BLaER1 (cell line): ENCODE results near the gene CFAP299.
"Not testable (repeated sequence)": the region's sequence is repeated elsewhere in the genome, so short reads cannot be mapped to it uniquely, and the experiment has no call there.

ENCODE experiments used
- H3K27ac ChIP-seq: shearing (Covaris generic); formaldehyde crosslinking; 2 replicates; pipeline ENCODE4 v1.8.1; 2022
- H3K27me3 ChIP-seq: shearing (Covaris generic); formaldehyde crosslinking; 2 replicates; pipeline ENCODE4 v1.8.1; 2022
- H3K36me3 ChIP-seq: shearing (Covaris generic); formaldehyde crosslinking; 2 replicates; pipeline ENCODE4 v1.8.1; 2022
- H3K4me1 ChIP-seq: shearing (Covaris generic); formaldehyde crosslinking; 2 replicates; pipeline ENCODE4 v1.8.1; 2022
- H3K4me2 ChIP-seq: shearing (Covaris generic); formaldehyde crosslinking; 2 replicates; pipeline ENCODE4 v1.8.1; 2022
- H3K4me3 ChIP-seq: shearing (Covaris generic); formaldehyde crosslinking; 2 replicates; pipeline ENCODE4 v1.8.1; 2022
- H3K9ac ChIP-seq: shearing (Covaris generic); formaldehyde crosslinking; 2 replicates; pipeline ENCODE4 v1.8.1; 2022
- H3K9me3 ChIP-seq: shearing (Covaris generic); formaldehyde crosslinking; 2 replicates; pipeline ENCODE4 v1.8.1; 2022
- H4K20me1 ChIP-seq: shearing (Covaris generic); formaldehyde crosslinking; 2 replicates; pipeline ENCODE4 v1.8.1; 2022
- Cebpa-rat ChIP-seq: shearing (Covaris generic); IDR thresholded peaks from 2 replicates; pipeline ENCODE4 v1.8.1; 2022

Gene CFAP299

DNA sequence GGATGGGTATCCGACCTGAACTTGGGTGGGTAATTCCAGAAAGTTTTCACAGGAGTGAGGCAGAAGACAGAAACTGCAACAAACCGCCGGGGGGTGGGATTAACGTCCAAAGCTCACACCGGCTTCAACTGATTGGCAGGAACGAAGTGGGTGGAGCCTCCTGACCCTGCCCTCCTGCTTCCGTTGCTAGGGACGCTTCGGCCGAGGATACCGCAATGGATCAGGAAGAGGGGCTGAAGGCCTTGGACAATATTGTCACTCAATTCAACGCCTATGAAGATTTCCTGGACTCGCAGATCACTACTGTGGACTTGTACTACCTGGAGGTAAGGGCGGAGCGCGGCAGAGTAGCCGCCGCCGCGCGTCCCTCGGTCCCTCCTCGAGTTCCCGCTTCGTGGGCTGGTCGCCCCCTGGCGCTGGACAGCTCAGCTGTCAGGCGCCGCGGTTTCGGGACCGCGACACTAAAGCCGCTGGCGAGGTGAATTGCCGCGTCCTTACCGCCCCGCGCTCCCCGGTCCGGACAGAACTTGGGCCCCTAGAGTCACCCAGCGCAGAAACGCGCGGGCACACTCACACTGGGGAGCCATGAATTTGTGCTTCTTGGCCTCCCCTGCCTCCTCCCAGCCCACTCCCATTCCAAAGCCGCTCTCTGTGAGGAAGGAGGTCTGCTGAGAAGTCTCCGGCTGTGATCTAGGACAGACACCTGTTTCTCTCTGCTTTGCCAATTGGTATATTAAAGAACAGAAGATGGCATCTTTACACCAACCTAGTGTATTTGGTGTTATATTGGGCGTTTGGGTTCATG lies at the start of gene CFAP299:
Gene CFAP299 (plus strand): TSS at position 177 of the 805 bp plus-strand sequence.
- no peak for TF ChIP-seq Cebpa-rat
- H3K4me3 ChIP-seq, result no peak within 1 kb of the TSS
- peaks cover 9% of the 10 kb centered on the region for H3K9me3 ChIP-seq
- no peaks in the 10 kb centered on the region for H3K27me3 ChIP-seq
- H3K4me2 ChIP-seq, result no peak within 1 kb of the TSS
- no peak within 1 kb of the TSS for H3K27ac ChIP-seq
- no peaks in the 10 kb centered on the region for H3K4me1 ChIP-seq
- no peaks in the 10 kb centered on the region for H3K36me3 ChIP-seq
- H4K20me1 ChIP-seq, result no peaks in the 10 kb centered on the region
- H3K9ac ChIP-seq, result no peak within 1 kb of the TSS

DNA sequence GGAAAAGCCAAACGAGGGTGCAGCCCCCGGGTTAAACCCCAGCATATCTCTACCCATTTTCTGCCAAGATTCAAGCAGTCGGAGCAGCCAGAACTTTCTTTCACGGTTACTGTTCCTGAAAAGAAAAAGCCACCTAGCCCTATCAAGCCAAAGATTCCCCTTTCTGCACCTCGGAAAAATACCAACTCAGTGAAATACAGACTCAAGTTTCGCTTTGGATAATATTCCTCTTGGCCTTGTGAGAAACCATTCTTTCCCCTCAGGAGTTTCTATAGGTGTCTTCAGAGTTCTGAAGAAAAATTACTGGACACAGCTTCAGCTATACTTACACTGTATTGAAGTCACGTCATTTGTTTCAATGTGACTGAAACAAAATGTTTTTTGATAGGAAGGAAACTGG lies 49.1 kb upstream of the CFAP299 start:
- no peaks in the 10 kb centered on the region for H3K4me1 ChIP-seq
- no peak overlapping the region for H3K4me2 ChIP-seq
- no peaks in the 10 kb centered on the region for H4K20me1 ChIP-seq
- H3K27ac ChIP-seq, result no peak overlapping the region
- no peaks in the 10 kb centered on the region for H3K27me3 ChIP-seq
- H3K9ac ChIP-seq, result no peak overlapping the region
- TF ChIP-seq Cebpa-rat, result no peak
- no peaks in the 10 kb centered on the region for H3K9me3 ChIP-seq
- H3K36me3 ChIP-seq, result no peaks in the 10 kb centered on the region
- H3K4me3 ChIP-seq, result no peak overlapping the region

DNA sequence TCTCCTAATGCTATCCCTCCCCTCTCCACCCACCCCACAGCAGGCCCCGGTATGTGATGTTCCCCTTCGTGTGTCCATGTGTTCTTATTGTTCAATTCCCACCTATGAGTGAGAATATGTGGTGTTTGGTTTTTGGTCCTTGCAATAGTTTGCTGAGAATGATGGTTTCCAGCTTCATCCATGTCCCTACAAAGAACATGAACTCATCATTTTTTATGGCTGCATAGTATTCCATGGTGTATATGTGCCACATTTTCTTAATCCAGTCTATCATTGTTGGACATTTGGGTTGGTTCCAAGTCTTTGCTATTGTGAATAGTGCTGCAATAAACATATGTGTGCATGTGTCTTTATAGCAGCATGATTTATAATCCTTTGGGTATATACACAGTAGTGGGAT lies 44.9 kb upstream of the CFAP299 start:
- H3K4me3 ChIP-seq, H3K9me3 ChIP-seq, H3K36me3 ChIP-seq, H3K4me2 ChIP-seq, H3K9ac ChIP-seq, H3K27ac ChIP-seq, H4K20me1 ChIP-seq, H3K4me1 ChIP-seq, H3K27me3 ChIP-seq: not testable (repeated sequence)

DNA sequence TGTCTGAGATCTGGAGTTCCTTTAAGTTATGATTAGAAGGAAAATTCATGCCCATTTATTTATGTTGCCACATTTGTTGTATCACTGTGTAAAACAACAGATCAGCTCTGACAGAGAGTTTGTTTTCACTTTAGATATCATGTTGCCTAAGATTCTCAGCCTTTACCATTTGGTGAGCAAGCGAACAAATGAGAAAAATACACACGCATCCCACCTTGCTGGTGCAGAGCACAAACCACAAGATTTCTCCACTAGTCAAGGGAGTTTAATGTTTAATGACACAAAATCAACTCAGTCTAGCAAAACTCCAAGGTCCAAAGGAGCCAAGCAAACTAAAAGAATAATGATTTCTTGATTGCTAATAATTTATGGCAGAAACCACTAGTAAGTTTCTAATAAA lies 41.3 kb upstream of the CFAP299 start:
- Histone ChIP-seq H3K4me3 (no peak overlapping the region), H3K4me1 (no peaks in the 10 kb centered on the region), H3K36me3 (no peaks in the 10 kb centered on the region), H3K4me2 (no peak overlapping the region), H3K9me3 (no peaks in the 10 kb centered on the region), H3K9ac (no peak overlapping the region), H3K27ac (no peak overlapping the region), H4K20me1 (no peaks in the 10 kb centered on the region), H3K27me3 (no peaks in the 10 kb centered on the region)
- TF ChIP-seq Cebpa-rat, result no peak

DNA sequence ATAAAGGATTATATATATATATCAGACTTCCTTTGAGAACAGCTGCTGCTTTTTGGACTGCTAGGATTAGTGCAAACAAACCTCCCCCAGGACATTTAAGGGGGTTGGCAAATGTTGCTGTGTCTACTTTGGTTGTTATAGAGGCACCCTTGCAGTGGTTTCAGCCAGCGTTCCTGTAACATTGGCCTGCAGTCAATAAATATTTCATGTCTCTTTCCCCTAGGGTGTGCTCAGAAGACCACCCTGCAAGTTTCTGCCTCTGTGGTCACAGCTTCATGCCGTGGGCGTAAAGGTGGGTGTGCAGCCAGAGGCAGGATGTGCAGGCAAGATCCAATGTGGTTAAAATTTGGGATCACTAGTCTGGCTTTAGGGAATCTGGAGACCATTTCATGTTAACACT lies 40.2 kb upstream of the CFAP299 start:
- H3K27me3 ChIP-seq, result no peaks in the 10 kb centered on the region
- no peaks in the 10 kb centered on the region for H3K9me3 ChIP-seq
- no peak for TF ChIP-seq Cebpa-rat
- H3K4me1 ChIP-seq, result no peaks in the 10 kb centered on the region
- H3K36me3 ChIP-seq, result no peaks in the 10 kb centered on the region
- H3K9ac ChIP-seq, result no peak overlapping the region
- no peak overlapping the region for H3K27ac ChIP-seq
- H4K20me1 ChIP-seq, result no peaks in the 10 kb centered on the region
- H3K4me3 ChIP-seq, result no peak overlapping the region
- H3K4me2 ChIP-seq, result no peak overlapping the region

DNA sequence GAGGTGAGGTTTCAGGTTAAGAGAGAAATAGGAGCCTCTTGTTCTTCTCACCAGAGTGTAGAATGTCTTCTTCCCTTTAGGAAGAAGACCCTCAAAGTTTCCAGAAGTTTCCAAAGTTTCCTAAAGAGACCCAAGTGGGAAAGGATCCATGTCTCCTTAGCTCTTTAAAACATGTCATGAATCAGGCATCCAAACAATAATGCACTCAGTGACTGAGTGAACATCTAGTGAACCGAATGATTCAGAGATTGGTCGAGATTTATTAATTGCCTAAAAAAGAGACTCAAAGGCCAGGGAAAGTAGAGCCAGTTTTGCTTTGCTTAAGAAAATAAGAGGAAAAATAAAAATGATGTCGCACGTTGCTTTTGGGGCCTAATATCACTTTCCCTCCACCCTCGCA lies 39.7 kb upstream of the CFAP299 start:
- no peak overlapping the region for H3K4me3 ChIP-seq
- no peak overlapping the region for H3K27ac ChIP-seq
- no peak for TF ChIP-seq Cebpa-rat
- no peaks in the 10 kb centered on the region for H4K20me1 ChIP-seq
- no peaks in the 10 kb centered on the region for H3K4me1 ChIP-seq
- H3K9ac ChIP-seq, result no peak overlapping the region
- H3K4me2 ChIP-seq, result no peak overlapping the region
- no peaks in the 10 kb centered on the region for H3K27me3 ChIP-seq
- H3K9me3 ChIP-seq, result no peaks in the 10 kb centered on the region
- no peaks in the 10 kb centered on the region for H3K36me3 ChIP-seq

DNA sequence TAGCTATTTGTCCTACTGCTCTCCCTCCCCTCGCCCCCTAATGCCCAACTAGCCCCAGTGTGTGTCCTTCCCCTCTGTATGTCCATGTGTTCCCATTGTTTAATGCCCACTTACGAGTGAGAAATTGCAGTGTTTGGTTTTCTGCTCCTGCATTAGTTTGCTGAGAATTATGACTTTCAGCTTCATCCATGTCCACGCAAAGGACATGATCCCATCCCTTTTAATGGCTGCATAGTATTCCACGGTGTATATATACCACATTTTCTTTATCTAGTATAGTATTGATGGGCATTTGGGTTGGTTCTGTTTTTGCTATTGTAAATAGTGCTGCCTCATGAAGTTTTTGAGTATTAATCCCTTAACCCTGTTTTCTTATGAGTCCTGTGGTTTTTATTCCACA lies 33.6 kb upstream of the CFAP299 start:
- H3K9ac ChIP-seq, result no peak overlapping the region
- no peaks in the 10 kb centered on the region for H3K27me3 ChIP-seq
- no peak for TF ChIP-seq Cebpa-rat
- no peaks in the 10 kb centered on the region for H3K9me3 ChIP-seq
- H3K36me3 ChIP-seq, result no peaks in the 10 kb centered on the region
- H3K4me3 ChIP-seq, result no peak overlapping the region
- no peaks in the 10 kb centered on the region for H3K4me1 ChIP-seq
- no peak overlapping the region for H3K27ac ChIP-seq
- H3K4me2 ChIP-seq, result no peak overlapping the region
- H4K20me1 ChIP-seq, result no peaks in the 10 kb centered on the region

DNA sequence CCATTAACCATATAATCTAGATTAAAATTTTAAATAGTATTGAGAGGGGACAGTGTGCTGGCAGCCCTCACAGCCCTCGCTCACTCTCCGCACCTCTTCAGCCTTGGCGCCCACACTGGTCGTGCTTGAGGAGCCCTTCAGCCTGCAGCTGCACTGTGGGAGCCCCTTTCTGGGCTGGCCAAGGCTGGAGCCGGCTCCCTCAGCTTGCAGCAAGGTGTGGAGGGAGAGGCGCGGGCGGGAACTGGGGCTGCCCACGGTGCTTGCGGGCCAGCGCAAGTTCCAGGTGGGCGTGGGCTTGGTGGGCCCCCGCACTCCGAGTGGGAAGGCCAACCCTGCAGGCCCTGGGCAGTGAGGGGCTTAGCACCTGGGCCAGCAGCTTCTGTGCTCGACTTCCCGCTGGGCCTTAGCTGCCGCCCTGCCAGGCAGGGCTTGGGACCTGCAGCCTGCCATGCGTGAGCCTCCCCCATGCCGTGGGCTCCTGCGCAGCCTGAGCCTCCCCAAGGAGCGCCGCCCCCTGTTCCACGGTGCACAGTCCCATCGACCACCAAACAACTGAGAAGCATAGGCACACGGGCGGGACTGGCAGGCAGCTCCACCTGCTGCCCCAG lies 32.8 kb upstream of the CFAP299 start:
- H3K9ac ChIP-seq, result no peak overlapping the region
- H3K4me3 ChIP-seq, result no peak overlapping the region
- no peak overlapping the region for H3K27ac ChIP-seq
- no peaks in the 10 kb centered on the region for H3K27me3 ChIP-seq
- no peaks in the 10 kb centered on the region for H3K9me3 ChIP-seq
- no peaks in the 10 kb centered on the region for H4K20me1 ChIP-seq
- H3K36me3 ChIP-seq, result no peaks in the 10 kb centered on the region
- no peak overlapping the region for H3K4me2 ChIP-seq
- no peak for TF ChIP-seq Cebpa-rat
- H3K4me1 ChIP-seq, result no peaks in the 10 kb centered on the region

DNA sequence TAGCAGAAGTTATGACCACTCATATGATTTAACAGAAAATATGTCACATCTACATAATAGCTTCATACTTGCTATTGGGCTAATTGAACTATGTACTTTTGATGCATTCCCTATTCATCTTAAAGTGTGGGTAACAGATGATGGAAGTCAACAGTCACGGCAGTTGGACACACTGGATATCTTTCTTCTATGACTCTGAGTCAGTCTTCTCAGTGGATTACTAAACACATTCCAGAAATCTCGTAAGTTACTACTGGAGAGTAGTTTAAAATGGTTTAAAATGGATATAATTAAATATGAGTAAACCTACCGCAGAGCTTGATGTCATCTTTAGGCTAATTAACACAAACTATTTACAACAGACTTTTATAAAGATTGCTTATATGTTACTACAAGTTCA lies 30.1 kb upstream of the CFAP299 start:
- H3K4me3 ChIP-seq, result no peak overlapping the region
- TF ChIP-seq Cebpa-rat, result no peak
- H3K4me1 ChIP-seq, result no peaks in the 10 kb centered on the region
- no peaks in the 10 kb centered on the region for H3K36me3 ChIP-seq
- H3K4me2 ChIP-seq, result no peak overlapping the region
- H3K9ac ChIP-seq, result no peak overlapping the region
- no peaks in the 10 kb centered on the region for H3K9me3 ChIP-seq
- no peaks in the 10 kb centered on the region for H3K27me3 ChIP-seq
- no peak overlapping the region for H3K27ac ChIP-seq
- H4K20me1 ChIP-seq, result no peaks in the 10 kb centered on the region

DNA sequence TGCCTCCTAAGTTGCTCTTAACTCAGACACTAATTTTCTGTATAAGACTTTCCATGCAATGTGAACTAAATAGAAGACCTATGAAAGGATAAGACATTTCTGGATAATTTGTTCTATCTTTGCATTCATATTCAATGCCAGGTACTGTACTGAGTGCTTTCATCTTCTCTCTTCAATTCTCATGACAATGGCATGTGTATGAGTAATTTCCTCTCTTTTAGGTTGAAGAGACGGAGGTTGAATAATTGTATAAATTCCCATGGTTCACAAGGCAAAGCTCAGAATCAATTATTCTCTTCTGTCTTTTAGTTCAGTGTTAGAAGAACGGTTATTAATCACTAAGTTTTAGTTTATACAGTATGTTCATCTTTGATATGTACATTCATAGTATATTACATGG lies 29.3 kb upstream of the CFAP299 start:
- no peak overlapping the region for H3K27ac ChIP-seq
- H3K4me1 ChIP-seq, result no peaks in the 10 kb centered on the region
- H4K20me1 ChIP-seq, result no peaks in the 10 kb centered on the region
- no peaks in the 10 kb centered on the region for H3K9me3 ChIP-seq
- H3K4me2 ChIP-seq, result no peak overlapping the region
- H3K4me3 ChIP-seq, result no peak overlapping the region
- H3K9ac ChIP-seq, result no peak overlapping the region
- H3K27me3 ChIP-seq, result no peaks in the 10 kb centered on the region
- H3K36me3 ChIP-seq, result no peaks in the 10 kb centered on the region
- TF ChIP-seq Cebpa-rat, result no peak
